GM18519 (cell line): ENCODE results near the gene ADAT3.
"Not testable (repeated sequence)": the region's sequence is repeated elsewhere in the genome, so short reads cannot be mapped to it uniquely, and the experiment has no call there.

Experiments
- ATAC-seq: cut with Tn5 transposase; IDR thresholded peaks from one replicate; pipeline ENCODE4 v1.9.1; 2021; ENCODE audit warnings: mild to moderate bottlenecking, moderate library complexity; ENCODE audit not compliant: unreplicated experiment, low FRiP score

Gene ADAT3

GRCh38 chr19:1882786-1883692 is 22.2 kb upstream of the ADAT3 start:
- ATAC-seq, result no peak

GRCh38 chr19:1883784-1884183 is 21.4 kb upstream of the ADAT3 start:
- no peak for ATAC-seq

GRCh38 chr19:1884291-1884718 is 20.9 kb upstream of the ADAT3 start:
- no peak for ATAC-seq

GRCh38 chr19:1884719-1885334 is 20.4 kb upstream of the ADAT3 start:
- ATAC-seq, result no peak

- ATAC-seq, result peak; percentile 42
Observed at GRCh38 chr19:1885398-1886119, 19.6 kb upstream of the ADAT3 start, which contains the start of gene ABHD17A. TSS of gene ABHD17A (minus strand) at chr19:1885496. CDS start at chr19:1881566, 3,930 bp downstream.

GRCh38 chr19:1886360-1886759 is 18.8 kb upstream of the ADAT3 start:
- not testable (repeated sequence) for ATAC-seq

GRCh38 chr19:1888385-1888784 is 16.8 kb upstream of the ADAT3 start:
- no peak for ATAC-seq

- no peak for ATAC-seq
Observed at GRCh38 chr19:1889907-1890306, 15.3 kb upstream of the ADAT3 start.

GRCh38 chr19:1893791-1894190 is 11.4 kb upstream of the ADAT3 start:
- ATAC-seq, result no peak

GRCh38 chr19:1896508-1896907 is 8.7 kb upstream of the ADAT3 start:
- no peak for ATAC-seq

GRCh38 chr19:1901940-1902404 is 3.2 kb upstream of the ADAT3 start:
- ATAC-seq, result no peak

- ATAC-seq, result no peak
Observed at GRCh38 chr19:1902923-1903322, 2.3 kb upstream of the ADAT3 start.

- ATAC-seq, result no peak
Observed at GRCh38 chr19:1904860-1905109, 414 bp upstream of the ADAT3 start.

GRCh38 chr19:1905863-1906375 is 720 bp downstream of the ADAT3 start:
- no peak for ATAC-seq

- no peak for ATAC-seq
Observed at GRCh38 chr19:1906985-1907562, 1.9 kb downstream of the ADAT3 start.

- no peak for ATAC-seq
Observed at GRCh38 chr19:1907563-1908363, 2.6 kb downstream of the ADAT3 start.

GRCh38 chr19:1908364-1908678 is 3.1 kb downstream of the ADAT3 start:
- ATAC-seq, result no peak

- ATAC-seq, result no peak
Observed at GRCh38 chr19:1909761-1910080, 4.5 kb downstream of the ADAT3 start.

- ATAC-seq, result no peak
Observed at GRCh38 chr19:1910177-1910576, 5.0 kb downstream of the ADAT3 start.

- no peak for ATAC-seq
Observed at GRCh38 chr19:1911098-1911497, 5.9 kb downstream of the ADAT3 start.
